Left renal cortex interstitium (tissue), 4 donors: ENCODE results near the gene STT3B. TPM values are rescaled to one million over a fixed set of nuclear protein-coding genes. Genes with fewer than 3 reads are reported as not detected.

ENCODE experiments used
- DNase-seq, 4 donors: peaks; one replicate each; pipeline ENCODE4 v3.0.0-alpha.2; 2013; ENCODE audit warnings: low read depth in 4 of 4, low spot score in 2 of 4, missing footprints in 1 of 4
- polyA plus RNA-seq, 4 donors: library from polyadenylated mRNA; unstranded; fragments of 120-200 nt; gene quantifications; one replicate each; pipeline ENCODE4 v1.2.1, GENCODE V29; 2013; ENCODE audit not compliant: insufficient read length in 4 of 4

The STT3B gene
- polyA plus RNA-seq, 4 donors, result 168 to 214 (median 179) TPM

GRCh38 chr3:31515486-31516284 is 17.0 kb upstream of the STT3B start:
- no peak for DNase-seq

GRCh38 chr3:31516757-31517156 is 16.0 kb upstream of the STT3B start:
- DNase-seq, result no peak

- no peak for DNase-seq
Measured at GRCh38 chr3:31521468-31521867, 11.3 kb upstream of the STT3B start.

GRCh38 chr3:31522152-31522551 is 10.6 kb upstream of the STT3B start:
- DNase-seq, result no peak

- no peak for DNase-seq
Measured at GRCh38 chr3:31523543-31523942, 9.2 kb upstream of the STT3B start.

GRCh38 chr3:31525532-31525931 is 7.2 kb upstream of the STT3B start:
- no peak for DNase-seq

DNA sequence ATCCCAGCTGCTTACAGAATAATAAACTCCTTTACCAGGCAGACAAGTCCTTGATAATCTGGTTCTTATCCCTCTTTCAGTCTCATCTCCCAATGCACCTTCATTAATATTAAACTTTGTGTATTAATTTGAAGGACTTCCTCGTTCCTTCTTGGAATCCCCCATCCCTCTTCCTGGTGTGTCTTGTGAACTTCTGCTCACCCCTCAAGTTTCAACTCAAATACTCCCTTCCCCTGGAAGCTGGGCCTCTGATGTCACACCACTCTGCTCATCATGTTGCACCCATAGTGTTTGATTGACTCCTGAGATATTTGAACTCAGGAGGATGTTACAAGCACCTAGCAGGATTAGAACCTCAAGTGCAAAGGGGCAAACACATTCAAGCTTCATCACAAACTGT is 3.3 kb upstream of the STT3B start:
- no peak for DNase-seq

- DNase-seq, result no peak
Measured at GRCh38 chr3:31530039-31530959, 2.4 kb upstream of the STT3B start.

DNA sequence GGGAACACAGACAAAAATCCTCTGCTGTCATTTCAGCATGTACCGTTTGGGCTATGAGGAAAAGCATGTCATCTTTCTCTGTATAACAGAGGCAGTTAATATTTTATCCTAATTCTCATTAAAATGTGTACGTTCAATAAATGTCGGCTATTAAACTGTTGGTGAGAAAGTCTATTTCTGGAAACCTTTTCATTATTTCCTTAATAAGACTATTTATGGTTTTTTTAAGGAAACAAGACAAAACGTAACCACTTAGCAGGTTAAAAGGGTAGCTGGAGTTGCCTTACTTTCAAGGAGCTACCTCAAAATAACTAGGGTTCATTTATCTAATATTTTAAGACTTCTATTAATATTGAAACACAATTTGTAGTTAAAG is 1.8 kb upstream of the STT3B start:
- no peak for DNase-seq

- DNase-seq, result peak in 1 of 4 donors; percentile 12
Measured at GRCh38 chr3:31531452-31531991, 1.2 kb upstream of the STT3B start.

DNA sequence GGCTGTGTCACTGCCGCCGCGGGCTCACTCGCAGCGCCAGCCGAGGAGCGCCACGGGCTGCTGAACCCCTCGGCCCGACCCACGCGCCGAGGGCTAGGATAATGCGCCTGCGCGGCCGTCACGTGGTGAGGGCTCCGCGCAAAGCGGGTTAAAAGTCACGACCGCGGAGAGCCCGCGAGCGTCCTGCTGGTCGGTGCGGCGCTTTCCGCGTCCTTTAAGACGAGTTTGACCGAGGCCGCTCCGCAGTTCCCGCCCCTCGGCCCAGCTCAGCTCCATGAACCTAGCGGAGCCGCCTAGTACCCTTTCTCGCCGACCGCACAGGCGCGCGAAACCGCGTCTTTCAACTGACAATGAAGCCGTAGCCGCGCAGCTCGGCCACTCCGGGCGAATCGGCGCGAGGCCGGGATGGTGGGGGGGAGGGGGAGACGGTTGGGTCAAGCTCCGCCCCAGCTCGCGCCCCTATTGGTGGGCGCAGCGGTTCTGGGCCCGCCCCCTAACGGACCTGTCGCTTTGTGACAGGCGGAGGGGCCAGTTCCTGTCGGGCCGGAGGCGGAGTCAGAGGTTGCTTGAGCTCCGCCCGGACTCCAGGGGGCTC is 636 bp upstream of the STT3B start:
- DNase-seq, result peak; percentile 95 to 97 (median 96)

- DNase-seq, result peak in 3 of 4 donors; percentile 21 to 26 (median 23)
Measured at GRCh38 chr3:31533169-31534064, 692 bp downstream of the STT3B start.

- DNase-seq, result peak in 2 of 4 donors; percentile 16 to 52
Measured at GRCh38 chr3:31534065-31534425, 1.3 kb downstream of the STT3B start.

- DNase-seq, result no peak
Measured at GRCh38 chr3:31536497-31536896, 3.8 kb downstream of the STT3B start.

- no peak for DNase-seq
Measured at GRCh38 chr3:31538801-31539200, 6.1 kb downstream of the STT3B start.

DNA sequence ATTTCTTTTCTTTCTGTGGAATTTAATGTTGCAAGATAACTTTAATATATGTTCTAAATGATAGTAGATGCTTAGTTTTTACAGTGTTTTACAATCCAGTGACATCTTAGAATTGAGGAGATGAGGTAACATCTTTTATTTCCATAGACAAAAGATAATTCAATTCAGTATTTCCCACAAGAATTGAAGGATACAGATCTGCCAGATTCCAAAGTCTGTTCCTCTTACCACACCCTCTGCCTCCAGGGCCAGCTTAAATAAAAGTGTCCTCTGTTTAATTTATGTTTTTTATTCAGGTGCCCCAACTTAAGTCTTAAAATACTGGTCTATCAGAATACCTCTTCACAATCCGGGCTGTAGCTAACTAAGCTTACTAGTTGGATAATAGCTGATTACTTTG is 6.5 kb downstream of the STT3B start:
- DNase-seq, result no peak

GRCh38 chr3:31541089-31541488 is 8.4 kb downstream of the STT3B start:
- DNase-seq, result no peak

GRCh38 chr3:31542246-31542645 is 9.5 kb downstream of the STT3B start:
- DNase-seq, result no peak

DNA sequence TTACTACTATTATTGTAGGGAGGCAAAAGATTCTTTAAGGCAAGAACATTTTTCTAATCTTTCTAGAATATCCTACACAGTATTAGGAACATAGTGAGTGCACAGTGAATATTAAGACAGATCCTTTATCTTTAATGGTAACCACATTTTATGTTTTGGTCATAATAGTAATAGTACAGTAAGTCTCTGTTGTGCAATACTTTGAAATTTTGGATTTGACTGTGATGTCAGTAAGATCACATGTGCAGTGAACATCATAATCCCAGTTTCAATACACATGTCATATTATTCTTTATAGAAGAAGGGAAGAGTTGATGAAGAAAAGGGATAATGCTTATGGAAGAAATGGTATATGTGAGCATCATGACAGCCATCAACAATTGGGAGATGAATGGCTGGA is 10.7 kb downstream of the STT3B start:
- no peak for DNase-seq

GRCh38 chr3:31544634-31545033 is 11.9 kb downstream of the STT3B start:
- DNase-seq, result no peak
